ENCODE data around the gene MCF2L.

DNA sequence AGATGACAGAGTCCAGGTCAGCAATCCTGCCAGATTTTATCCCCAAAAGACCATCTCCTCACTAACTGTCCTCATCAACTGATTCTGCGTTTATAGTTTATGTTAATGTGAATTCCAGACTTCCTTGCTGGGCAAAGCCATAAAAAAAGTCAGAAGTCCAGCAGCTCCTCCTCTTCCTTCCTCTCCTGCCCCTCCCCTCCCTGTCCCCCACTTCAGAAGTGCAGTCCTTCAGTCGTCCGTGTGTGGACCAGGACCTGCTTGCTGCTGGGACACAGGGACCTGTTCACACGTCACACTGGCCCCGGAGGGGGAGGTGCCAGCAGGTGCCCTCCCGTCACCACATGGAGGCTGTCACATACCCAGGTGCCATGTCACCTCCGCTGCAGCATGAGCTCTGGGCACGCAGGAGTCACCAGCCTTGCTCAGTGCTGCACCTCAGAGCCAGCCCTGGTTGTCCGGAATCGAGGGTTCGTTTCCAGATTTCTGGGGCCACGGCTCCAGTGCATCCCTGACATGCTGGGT, 4.0 kb upstream of the MCF2L start:
- TF ChIP-seq, protein P1, sequence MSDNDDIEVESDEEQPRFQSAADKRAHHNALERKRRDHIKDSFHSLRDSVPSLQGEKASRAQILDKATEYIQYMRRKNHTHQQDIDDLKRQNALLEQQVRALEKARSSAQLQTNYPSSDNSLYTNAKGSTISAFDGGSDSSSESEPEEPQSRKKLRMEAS (IDR thresholded peaks at IDR 0.05; ENCODE audit: low read depth, low read length), result no peak
- TF ChIP-seq NFYB (IDR thresholded peaks at IDR 0.05; ENCODE audit: insufficient read depth, low read depth, low read length), result no peak
- TF ChIP-seq REST (IDR thresholded peaks at IDR 0.05; ENCODE audit: low read depth, low read length), result no peak
- TF ChIP-seq, protein P2, sequence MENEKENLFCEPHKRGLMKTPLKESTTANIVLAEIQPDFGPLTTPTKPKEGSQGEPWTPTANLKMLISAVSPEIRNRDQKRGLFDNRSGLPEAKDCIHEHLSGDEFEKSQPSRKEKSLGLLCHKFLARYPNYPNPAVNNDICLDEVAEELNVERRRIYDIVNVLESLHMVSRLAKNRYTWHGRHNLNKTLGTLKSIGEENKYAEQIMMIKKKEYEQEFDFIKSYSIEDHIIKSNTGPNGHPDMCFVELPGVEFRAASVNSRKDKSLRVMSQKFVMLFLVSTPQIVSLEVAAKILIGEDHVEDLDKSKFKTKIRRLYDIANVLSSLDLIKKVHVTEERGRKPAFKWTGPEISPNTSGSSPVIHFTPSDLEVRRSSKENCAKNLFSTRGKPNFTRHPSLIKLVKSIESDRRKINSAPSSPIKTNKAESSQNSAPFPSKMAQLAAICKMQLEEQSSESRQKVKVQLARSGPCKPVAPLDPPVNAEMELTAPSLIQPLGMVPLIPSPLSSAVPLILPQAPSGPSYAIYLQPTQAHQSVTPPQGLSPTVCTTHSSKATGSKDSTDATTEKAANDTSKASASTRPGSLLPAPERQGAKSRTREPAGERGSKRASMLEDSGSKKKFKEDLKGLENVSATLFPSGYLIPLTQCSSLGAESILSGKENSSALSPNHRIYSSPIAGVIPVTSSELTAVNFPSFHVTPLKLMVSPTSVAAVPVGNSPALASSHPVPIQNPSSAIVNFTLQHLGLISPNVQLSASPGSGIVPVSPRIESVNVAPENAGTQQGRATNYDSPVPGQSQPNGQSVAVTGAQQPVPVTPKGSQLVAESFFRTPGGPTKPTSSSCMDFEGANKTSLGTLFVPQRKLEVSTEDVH (IDR thresholded peaks at IDR 0.05; ENCODE audit: low read depth, partially characterized antibody), result no peak
- no peak for TF ChIP-seq CTCF (IDR thresholded peaks at IDR 0.05 in 2 of 3, conservative IDR thresholded peaks at IDR 0.05 in 1 of 3; ENCODE audit: control insufficient read depth in 2 of 3, extremely low read depth in 1 of 3, insufficient read depth in 1 of 3, low read depth in 3 of 3, low read length in 3 of 3)
- TF ChIP-seq POLR2A (IDR thresholded peaks at IDR 0.05; ENCODE audit: low read depth, low read length), result no peak
